ENCODE data around the gene NOP14. TPM values are rescaled to one million over a fixed set of nuclear protein-coding genes. Genes with fewer than 3 reads are reported as not detected.
A peak's percentile ranks its signal among the peaks of the same experiment; 100 is the strongest.
"Not testable (repeated sequence)": the region's sequence is repeated elsewhere in the genome, so short reads cannot be mapped to it uniquely, and the experiment has no call there.

The NOP14 gene
- total and polyA plus RNA-seq, 8 donors: 11.7 to 68.7 (median 18.1) TPM

GRCh38 chr4:2955186-2956044 is 7.8 kb downstream of the NOP14 start:
- DNase-seq; H3K9me3 ChIP-seq; H3K4me3 ChIP-seq; H3K27ac ChIP-seq; intact Hi-C loops (cut with DNase I; ENCODE audit: low total_unique reads); H3K27me3 ChIP-seq: not testable (repeated sequence)
- Histone ChIP-seq H3K4me1 (peaks cover 8 to 24% (median 12%) of the 10 kb centered on the region in 4 donors), H3K36me3 (peaks cover 53 to 83% (median 79%) of the 10 kb centered on the region in 4 donors)
- 92 to 98% (median 95%) methylated on average over 18 to 44 of the region's 44 CpGs for WGBS, 5 donors
- TF ChIP-seq CTCF (IDR thresholded peaks at IDR 0.05): peak in 1 of 7 experiments; percentile 27

GRCh38 chr4:2954358-2955185 is 8.6 kb downstream of the NOP14 start:
- no peak for TF ChIP-seq POLR2A (IDR thresholded peaks at IDR 0.05)
- no peak for TF ChIP-seq EP300 (IDR thresholded peaks at IDR 0.05)
- TF ChIP-seq CTCF (IDR thresholded peaks at IDR 0.05): no peak
- no peak for TF ChIP-seq POLR2AphosphoS5 (IDR thresholded peaks at IDR 0.05)
- Histone ChIP-seq H3K4me1 (peaks cover 8 to 16% (median 11%) of the 10 kb centered on the region in 4 donors), H3K9me3 (no peaks in the 10 kb centered on the region), H3K36me3 (peaks cover 62 to 91% (median 87%) of the 10 kb centered on the region in 4 donors), H3K4me3 (no peak overlapping the region), H3K27ac (peak overlapping the region in 2 of 5 donors; percentile 20 to 49), H3K27me3 (no peaks in the 10 kb centered on the region)
- 80 to 91% (median 86%) methylated on average over 20 to 33 of the region's 33 CpGs for WGBS, 5 donors
- intact Hi-C loops (cut with DNase I; ENCODE audit: low total_unique reads): no loop called here
- peak in 1 of 2 donors; percentile 18 for DNase-seq

GRCh38 chr4:2953496-2953895 is 9.7 kb downstream of the NOP14 start:
- Histone ChIP-seq H3K4me3 (no peak overlapping the region), H3K36me3 (peaks cover 64 to 98% (median 95%) of the 10 kb centered on the region in 4 donors), H3K4me1 (peaks cover 3 to 8% (median 6%) of the 10 kb centered on the region in 4 donors), H3K27me3 (no peaks in the 10 kb centered on the region), H3K27ac (no peak overlapping the region), H3K9me3 (no peaks in the 10 kb centered on the region)
- DNase-seq: no peak
- WGBS, 5 donors: 67 to 78% (median 74%) methylated on average over 6 of the region's 6 CpGs
- intact Hi-C loops (cut with DNase I; ENCODE audit: low total_unique reads): no loop called here
- TF ChIP-seq CTCF (IDR thresholded peaks at IDR 0.05) (no peak), EP300 (IDR thresholded peaks at IDR 0.05) (no peak), POLR2A (IDR thresholded peaks at IDR 0.05) (no peak), POLR2AphosphoS5 (IDR thresholded peaks at IDR 0.05) (no peak)

GRCh38 chr4:2950221-2950989 is 12.8 kb downstream of the NOP14 start:
- no peaks in the 10 kb centered on the region for H3K27me3 ChIP-seq
- intact Hi-C loops (cut with DNase I; ENCODE audit: low total_unique reads): no loop called here
- H3K4me3 ChIP-seq: no peak overlapping the region
- TF ChIP-seq POLR2AphosphoS5 (IDR thresholded peaks at IDR 0.05): no peak
- WGBS, 5 donors: 93 to 94% (median 93%) methylated on average over 16 of the region's 16 CpGs
- peaks cover 0 to 8% (median 0%) of the 10 kb centered on the region in 4 donors for H3K4me1 ChIP-seq
- no peak for DNase-seq
- H3K36me3 ChIP-seq: peaks cover 81 to 99% (median 97%) of the 10 kb centered on the region in 4 donors
- H3K9me3 ChIP-seq: no peaks in the 10 kb centered on the region
- H3K27ac ChIP-seq: no peak overlapping the region

All from stomach (tissue), 9 donors.